HG03521 (cell line): Measurements from ENCODE around the gene MORF4L2.
"Not testable (repeated sequence)": the region's sequence is repeated elsewhere in the genome, so short reads cannot be mapped to it uniquely, and the experiment has no call there.

Experiments used
- ATAC-seq: cut with Tn5 transposase; IDR thresholded peaks from one replicate; pipeline ENCODE4 v1.9.1; 2021; ENCODE audit warnings: mild to moderate bottlenecking, moderate library complexity; ENCODE audit not compliant: unreplicated experiment

The MORF4L2 gene

DNA sequence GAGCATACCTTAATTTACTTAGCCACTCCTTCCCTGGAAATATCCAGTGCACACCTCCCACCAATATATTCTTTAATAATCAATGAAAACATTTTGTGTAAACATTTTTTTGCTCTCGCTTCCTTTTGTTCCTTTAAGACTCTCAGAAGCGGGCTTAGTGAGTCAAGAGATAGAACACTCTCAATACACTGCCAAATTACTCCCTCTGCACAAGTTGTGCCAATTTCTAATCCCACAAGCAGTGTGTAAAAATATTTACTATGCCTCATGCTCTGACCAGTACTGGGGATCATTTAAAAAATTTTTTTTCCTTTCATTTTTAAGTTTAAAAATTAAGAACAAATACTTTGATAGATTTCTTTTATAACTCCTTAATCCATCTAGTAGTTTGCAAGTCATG lies 5.1 kb downstream of the MORF4L2 start:
- no peak for ATAC-seq

DNA sequence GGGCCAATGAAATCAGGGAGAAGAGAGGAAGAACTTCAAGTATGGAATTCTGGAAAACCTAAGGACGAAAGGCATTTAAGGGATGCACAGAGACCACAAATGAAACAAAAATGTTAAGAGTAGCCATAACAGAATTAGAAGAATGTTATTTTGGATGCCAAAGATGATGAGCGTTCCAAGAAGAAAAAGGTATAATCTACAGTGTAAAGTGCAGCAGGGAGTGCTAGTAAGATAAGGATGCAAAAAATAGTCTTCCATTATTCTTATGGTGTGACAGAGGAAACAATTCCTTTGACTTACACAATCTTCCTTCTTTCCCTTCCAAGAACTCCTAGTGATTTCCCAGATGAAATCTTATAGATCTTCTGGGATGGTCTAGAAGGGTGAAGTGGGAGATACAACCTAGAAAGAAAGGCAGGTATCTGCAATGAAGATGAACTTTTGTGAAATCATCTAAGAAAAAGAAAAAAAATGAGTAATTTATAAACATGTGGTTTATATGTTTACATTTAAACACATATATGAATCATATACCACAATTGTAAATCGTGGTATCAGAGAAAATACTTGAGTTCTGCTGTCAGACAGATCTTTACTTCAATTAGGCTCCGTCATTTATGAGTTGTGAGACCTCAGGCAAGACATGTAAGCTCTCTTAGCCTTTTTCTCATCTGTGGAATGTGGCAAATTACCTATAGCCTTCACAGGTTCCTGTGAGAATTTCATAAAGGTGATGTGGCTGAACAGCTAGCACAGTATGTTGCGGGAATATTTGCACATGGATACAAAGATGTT lies 8.1 kb downstream of the MORF4L2 start:
- ATAC-seq, result no peak

DNA sequence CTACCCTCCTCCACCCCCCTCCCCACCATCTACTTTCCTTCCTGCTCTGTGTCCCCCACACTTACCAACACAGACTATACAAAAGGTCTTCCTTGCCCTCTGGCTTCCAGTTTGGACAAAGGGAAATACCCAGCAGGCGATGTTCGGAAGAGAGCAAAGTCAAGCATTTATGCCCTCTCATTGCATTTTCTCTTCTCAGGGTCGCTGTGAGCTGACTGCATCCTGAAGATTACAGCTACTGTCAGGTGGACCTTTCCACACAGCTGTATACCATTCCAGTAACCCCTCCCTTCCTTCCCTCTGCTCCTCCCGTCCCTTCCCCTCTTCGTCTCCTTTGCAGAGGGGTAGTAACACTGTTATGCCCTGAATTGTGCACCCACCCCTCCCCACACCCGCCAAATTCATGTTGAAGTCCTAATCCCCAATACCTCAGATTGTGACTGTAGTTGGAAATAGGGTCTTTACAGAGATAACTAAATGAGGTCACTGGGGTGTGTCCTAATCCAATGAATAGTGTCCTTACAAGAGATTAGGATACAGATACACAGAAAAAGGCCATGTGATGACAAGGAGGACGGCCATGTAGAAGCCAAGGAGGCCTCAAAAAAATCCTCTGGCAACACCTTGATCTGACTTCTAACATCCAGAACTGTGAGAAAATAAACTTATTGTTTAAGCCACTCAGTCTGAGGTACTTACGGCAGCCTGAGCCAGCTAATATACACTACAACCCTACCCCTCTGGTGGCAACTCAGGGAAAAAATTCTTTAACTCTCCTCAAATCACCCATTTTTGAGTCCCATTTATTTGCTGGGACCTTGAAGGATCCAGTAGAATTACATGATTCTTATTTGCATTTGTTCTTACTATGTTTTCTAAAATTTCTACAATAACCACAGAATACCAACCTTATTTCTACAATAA lies 11.7 kb downstream of the MORF4L2 start:
- ATAC-seq, result no peak

DNA sequence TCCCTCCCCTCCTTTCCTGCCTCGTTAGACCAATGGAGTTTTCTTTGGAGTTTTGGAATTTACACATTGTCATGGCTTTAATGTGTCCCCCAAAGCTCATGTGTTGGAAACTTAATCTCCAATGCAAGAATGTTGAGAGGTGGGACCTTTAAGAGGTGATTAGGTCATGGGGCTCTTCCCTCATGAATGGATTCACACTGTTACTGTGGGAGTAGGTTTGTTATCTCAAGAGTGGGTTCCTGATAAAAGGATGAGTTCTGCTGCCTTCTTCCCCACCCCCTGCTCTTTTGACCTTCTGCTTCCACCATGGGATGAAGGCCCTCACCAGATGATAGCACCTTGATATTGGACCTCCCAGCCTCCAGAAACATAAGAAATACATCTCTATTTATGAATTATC lies 16.8 kb downstream of the MORF4L2 start:
- no peak for ATAC-seq

DNA sequence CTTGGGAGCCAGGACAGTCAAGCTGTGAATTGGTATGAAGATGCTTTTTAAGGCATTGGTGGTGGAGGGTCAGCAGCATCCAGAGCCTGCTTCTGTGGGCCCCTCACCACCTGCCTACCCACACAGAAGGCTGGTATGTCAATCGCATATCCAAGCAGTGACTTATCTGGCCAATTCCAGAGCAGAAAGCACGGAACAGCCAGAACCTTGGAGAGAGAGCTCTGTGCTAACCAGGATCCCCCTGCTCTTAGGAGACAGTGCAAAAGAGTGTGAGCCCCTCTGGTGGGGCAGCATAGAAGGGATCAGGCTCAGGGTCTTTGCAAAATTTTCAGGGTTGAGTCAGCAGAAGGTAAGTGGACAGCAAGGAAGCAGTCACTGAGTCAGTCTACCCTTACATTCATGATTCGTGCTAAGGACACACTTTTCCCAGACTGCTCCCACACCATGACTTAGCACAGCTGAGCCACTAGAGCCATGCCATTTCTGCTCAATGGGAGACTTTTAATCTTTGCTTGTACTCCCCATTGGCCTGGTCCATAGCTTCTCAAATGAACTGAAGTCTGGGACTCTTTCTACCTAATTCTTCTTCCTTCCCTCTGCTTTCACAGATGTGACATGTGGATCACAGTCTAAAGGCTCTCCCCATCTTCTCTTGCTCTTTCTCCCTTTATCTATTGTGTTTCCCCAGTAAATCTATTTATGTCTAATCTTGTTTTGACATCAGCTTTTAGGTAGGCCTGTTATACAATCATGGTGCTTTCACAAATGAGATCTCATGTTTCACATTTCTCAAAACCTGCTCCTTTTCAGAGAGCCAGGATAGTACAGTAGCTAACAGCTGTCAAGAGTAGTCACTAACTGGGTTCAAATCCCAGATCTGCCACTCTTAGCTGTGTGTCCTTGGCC lies 20.0 kb downstream of the MORF4L2 start:
- no peak for ATAC-seq

DNA sequence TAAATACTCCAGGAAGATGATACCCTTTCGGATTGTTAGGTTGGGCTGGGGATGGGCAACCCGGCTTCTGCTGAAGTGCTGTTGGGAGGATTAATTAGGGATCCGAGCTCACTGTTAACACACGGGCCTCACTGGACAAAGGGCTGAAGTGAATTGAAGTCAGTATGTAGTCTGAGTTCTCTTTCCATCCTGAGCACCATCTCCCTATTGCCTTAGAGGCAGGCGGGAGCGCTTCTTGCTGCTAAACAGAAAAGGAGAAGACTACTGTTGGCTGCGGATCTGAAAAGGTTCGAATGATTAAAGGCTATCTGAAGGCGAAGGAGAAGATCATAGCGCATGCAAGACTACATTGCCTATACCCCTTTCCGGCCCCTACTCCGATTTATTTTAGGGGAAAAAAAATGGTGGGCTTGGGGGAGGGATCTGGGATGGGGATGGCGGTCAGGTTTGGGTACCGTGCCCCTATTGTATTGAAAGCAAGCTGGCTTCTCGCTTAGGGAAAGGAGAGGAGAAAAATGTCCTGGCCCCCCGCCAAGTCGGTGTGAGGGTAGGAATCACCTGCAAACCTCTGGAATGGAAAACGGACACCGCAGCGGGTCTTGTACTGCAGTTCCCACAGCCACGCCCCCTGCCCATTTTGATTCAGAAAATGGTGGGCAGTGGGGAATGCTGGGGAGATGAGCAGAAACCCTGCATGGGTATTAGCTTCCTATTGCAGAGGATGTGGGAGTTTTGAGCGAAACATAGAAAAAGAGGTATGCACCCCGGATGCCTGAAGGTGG lies 22.3 kb downstream of the MORF4L2 start:
- no peak for ATAC-seq

DNA sequence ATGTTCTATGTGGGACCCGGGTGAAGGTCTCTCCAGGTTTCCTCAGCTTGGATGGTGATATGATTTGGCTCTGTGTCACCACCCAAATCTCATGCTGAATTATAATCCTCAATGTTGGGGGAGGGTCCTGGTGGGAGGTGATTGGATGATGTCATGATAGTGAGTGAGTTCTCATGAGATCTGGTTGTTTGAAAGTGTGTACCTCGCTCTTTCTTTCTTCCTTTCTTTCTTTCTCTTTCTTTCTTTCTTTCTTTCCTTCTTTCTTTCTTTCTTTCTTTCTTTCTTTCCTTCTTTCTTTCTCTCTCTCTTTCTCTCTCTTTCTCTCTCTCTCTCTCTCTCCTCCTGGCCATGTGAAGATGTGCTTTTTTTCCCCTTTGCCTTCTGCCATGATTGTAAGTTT lies 27.0 kb downstream of the MORF4L2 start:
- not testable (repeated sequence) for ATAC-seq

DNA sequence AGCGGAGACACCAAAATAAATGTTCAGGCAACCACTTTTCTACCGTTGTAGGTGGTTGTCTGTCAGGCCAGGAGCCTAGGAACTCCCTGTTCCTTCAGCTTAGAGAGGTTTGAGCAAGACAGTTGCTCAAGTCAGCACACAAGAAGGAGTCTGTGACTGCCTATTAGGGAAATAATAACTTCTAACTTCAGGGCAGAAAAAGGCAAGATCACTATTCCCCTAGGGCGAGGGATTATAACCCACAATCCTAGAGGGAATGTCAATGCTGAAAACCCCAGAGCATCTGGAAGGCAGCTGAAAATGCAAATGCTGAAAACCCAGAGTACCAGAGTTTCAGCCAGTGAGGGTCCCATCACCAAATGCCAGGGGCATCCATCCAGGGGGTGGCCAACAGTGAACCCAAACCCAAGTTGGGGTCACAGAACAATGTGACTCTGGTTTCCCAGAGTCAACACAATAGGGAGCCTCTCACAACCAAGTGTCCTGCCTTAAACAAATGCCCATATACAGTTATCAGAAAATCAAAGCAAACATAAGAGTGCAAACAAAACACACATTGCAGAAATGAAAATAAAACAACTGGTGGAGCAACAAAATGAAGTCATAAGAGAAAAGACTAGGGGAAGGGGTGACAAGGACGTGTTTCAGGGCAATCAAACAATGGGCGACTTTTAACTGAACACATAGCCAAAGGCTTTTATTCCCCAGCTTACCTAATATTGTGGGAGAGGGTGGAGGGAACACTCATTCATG lies 27.6 kb downstream of the MORF4L2 start:
- no peak for ATAC-seq

DNA sequence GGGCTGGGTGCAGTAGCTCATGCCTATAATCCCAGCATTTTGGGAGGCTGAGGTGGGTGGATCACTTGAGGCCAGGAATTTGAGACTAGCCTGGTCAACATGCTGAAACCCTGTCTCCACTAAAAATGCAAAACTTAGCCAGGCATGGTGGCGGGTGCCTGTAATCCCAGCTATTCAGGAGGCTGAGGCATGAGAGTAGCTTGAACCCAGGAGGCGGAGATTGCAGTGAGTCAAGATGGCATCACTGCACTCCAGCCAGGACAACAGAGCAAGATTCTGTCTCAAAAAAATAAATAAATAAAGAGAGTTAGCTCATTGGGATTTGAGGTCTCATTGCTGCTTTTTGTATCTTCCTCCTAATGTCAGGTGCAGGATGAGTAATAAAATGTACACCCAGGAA lies 29.4 kb downstream of the MORF4L2 start:
- not testable (repeated sequence) for ATAC-seq

DNA sequence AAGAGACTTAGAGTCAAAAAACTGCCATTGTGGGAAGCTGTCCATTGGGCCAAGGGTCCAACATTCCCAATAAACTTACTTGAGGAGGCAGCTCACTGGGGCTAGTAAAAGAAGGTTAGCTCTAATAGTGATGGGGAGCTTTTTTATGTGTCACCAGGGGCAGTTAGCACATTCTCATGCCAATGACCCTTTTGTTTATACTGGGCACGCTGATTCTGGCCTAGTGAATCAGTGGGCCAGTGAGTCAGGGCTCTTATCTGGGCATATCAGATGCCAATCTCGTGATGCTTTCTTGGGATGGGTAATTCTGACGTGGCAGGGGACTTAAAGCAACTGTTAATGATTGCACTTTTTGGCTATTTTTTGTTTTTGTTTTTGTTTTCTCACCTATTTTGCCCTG lies 29.9 kb downstream of the MORF4L2 start:
- no peak for ATAC-seq

DNA sequence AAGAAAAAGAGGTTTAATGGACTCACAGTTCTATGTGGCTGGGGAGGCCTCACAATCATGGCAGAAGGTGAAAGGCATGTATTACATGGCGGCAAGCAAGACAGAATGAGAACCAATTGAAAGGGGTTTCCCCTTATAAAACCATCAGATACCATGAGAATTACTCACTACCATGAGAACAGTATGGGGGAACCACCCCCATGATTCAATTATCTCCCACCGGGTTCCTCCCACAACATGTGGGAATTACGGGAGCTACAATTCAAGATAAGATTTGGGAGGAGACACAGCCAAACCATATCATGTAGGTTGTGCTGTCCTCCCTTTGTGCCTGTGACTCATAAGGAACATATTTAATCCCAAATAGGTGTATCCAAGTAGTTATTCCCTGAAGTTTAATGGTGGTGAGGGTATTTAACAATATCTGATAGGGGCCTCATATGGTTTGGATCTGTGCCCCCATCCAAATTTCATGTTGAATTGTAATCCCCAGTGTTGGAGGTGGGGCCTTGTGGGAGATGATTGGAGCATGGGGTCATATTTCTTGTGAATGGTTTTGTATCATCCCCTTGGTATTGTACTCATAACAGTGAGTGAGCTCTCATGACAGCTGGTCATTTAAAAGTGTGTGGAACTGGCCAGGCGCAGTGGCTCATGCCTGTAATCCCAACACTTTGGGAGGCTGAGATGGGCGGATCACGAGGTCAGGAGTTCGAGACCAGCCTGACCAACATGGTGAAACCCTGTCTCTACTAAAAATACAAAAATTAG lies 31.1 kb downstream of the MORF4L2 start:
- not testable (repeated sequence) for ATAC-seq

DNA sequence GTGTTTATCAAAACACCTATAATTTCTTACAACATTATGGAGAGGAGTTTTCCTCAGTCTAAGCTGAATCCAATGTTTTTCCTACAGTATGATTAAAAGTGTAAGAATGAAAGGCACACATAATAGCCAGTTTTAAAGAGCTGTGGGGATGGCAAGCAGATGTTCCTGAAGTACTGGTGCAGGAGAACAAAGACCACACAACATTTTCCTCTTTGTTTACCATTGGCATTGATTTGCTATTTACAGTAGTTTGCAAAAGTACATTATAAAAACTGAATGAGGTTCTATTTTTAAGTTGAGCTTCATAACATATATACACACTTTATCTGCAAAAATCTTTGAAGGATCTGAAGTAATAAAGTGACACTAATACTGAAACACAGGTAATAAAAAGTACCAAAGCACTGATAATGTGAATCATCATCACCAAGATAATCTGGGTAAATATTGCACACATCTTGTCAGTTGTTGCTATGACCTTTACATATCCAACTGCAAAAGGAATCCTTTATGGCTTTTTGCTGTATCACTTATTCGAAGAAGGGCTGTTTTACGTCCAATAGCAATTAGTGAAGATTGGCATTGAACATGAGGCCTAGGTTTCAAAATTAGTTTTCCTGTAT lies 35.2 kb downstream of the MORF4L2 start:
- ATAC-seq, result no peak

DNA sequence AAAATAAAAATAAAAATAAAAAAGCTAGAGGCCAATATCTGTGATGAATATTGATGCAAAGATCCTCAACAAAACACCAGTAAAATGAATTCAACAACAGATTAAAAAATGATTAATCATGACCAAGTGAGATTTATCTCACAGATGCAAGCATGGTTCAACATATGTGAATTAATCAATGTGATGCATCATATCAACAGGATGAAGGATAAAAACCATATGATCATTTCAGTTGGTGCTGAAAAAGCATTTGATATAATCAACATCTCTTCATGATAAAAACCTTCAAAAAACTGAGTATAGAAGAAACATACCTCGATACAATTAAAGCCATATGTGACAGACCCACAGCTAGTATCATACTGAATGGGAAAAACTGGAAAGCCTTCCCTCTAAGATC lies 38.9 kb downstream of the MORF4L2 start:
- no peak for ATAC-seq

DNA sequence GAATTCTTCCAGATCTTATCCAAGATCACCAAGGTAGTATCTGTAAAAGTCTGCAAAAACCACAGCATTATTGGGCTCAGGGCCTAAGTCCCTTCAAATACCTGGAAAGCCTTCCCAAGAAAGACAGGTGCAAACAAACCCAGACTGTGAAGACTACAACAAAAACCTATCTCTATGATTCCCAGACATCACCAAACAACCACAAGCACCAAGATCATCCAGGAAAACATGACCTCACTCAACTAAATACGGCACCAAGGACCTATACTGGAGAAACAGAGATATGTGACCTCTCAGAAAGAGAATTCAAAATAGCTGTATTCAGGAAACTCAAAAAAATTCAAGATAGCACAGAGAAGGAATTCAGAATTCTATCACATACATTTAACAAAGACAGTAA lies 42.4 kb downstream of the MORF4L2 start:
- no peak for ATAC-seq

DNA sequence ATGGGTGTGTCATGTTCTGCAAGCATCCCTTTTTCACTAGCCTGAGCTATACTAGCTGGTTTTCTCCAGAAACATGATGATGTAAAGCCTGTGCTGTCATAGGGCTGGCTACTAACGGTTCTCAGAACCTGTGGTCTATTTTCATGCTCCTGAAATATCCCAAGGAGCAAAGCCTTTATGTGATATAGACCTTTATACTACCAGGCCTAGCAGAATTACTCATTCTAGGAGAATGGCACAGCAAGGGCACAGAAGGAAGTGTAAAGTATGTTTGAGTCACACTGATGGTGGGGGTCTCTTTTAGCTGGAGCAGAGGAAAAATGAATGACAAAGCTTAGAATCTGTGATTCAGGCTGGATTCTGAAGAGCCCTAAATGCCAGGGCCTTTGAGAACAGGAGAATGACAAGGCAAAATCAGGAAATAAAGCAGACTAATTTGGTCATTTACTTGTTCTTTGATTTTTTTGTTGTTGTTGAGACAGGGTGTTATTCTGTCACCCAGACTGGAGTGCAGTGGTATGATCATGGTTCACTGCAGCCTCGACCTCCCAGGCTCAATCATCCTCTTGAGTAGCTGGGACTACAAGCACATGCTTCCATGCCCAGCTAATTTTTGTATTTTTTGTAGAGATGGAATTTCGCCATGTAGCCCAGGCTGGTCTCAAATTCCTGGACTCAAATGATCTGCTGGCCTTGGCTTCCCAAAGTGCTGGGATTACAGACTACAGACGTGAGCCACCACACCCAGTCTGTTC lies 45.9 kb downstream of the MORF4L2 start:
- no peak for ATAC-seq

DNA sequence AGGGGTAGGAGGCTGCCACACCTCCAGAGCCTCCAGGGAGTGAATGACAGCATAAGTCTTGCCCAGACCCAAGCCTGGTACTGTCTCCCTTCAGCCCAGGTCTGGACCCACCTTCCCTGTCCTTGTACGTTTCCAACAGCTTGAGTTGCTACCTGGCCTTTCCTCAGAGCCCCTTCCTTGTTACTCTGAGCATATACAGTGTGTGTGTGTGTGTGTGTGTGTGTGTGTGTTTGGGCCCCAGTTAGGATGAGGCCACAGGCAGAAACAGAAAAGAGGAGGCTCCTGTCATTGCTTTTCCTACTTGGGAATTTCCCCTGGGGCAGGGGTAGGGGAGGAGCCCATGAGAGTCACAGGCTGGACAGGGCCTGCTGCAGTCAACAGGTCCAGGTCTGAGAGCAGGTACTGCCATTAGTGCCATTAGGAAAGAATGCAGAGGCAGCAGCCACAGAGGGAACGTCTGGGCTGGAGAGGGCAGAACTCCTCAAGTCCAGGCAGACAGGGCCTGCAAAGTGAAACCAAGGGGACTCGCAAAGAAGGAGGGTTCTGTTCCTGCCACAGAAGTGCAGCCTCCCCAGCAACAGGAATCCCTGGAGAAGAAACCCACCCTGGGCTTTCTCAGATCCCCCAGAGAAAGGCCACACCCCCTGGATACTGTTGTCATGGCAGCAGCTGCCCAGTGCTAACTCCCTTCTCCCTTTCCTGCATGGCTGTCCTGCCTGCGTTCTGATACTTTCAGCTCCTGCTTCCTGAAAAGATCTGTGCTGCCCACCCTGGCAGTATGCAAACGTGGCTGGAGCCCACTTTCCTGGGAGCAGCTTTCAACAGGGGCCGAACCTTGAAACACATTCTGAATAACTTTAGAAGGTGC lies 47.8 kb downstream of the MORF4L2 start:
- ATAC-seq, result not testable (repeated sequence)
